ENCODE data around the gene TEX48.

Gene TEX48, protein sequence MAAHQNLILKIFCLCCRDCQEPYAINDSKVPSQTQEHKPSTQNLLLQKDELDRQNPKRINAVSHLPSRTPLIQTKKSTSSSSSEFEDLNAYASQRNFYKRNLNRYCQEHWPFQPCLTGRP

GRCh38 chr9:114681594-114682332 lies at the start of gene TEX48:
TSS of gene TEX48 (minus strand) at chr9:114682192. CDS start at chr9:114671723, 10,469 bp downstream.
- DNase-seq = peak; percentile 64

DNA sequence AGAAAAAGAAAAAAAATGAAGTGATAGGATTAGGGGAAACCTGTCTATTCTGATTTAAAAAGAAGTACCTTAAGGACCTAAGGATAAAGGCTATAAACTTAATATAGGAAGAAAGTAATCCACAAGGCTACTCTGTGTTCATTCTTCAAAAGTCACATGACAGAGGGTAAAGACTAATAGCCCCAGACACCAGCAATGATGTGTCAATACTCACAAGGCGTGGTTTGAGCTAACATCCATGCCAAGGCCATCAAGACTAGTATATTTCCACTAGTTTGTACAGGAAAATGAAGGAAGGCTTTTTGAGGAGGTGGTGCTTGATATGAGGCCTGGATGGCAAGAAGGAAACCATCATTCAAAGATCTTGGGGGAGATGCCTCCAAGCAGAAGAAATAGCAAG lies 49.7 kb upstream of the TEX48 start:
- DNase-seq = no peak

DNA sequence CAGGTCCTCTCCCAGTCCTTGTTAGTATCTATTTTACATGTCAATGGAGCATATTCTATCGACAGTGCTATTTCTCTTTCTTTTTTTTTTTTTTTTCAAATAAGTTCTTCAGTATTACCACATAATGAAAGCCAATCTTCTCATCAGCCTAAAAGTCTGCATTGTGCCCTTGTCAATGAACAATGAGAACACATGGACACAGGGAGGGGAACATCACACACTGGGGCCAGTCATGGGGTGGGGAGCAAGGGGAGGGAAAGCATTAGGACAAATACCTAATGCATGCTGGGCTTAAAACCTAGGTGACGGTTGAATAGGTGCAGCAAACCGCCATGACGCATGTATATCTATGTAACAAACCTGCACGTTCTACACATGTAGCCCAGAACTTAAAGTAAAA lies 47.7 kb upstream of the TEX48 start:
- no peak for DNase-seq

DNA sequence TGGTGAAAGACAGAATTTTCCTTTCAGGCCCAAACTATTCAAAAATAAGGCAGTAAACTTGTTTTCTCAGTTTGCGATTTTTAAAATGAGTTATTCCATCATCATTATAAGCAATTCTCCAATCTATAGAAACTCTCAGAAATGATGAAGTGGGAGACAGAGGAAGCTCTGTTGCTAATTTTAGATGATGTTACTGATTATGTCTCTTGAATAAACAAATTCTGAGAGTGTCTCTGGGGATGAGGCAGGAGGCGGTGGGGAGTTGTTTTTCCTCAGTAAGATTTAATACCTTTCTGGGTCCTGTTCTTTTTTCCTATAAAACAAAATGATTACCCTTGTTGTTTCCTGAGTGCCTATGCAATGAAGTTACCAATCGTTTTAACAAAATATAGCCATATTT lies 43.9 kb upstream of the TEX48 start:
- no peak for DNase-seq

GRCh38 chr9:114724744-114725143 lies 42.8 kb upstream of the TEX48 start:
- no peak for DNase-seq

- no peak for DNase-seq
Measured at GRCh38 chr9:114723931-114724330, 41.9 kb upstream of the TEX48 start.

- DNase-seq = no peak
Measured at GRCh38 chr9:114722937-114723620, 41.1 kb upstream of the TEX48 start.

DNA sequence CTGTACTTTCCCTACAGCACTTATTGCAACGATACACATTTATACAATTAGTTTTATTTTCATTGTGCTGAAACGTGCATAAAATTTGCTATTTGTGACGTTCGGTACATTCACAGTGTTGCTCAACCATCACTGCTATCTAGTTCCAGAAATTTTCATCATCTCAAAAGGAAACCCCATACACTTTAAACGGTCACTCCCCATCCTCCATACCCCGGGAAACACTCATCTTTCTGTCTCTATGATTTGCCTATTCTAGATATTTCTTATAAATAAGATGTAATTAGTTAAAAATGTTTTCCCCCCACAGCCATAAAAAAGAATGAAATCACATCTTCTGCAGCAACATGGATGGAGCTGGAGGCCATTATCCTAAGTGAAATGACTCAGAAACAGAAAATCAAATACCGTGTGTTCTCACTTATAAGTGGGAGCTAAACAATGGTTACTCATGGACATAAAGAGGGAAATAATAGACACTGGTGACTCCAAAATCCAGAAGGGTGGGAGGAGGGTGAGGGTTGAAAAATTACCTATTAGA lies 40.2 kb upstream of the TEX48 start:
- DNase-seq = peak; percentile 40

DNA sequence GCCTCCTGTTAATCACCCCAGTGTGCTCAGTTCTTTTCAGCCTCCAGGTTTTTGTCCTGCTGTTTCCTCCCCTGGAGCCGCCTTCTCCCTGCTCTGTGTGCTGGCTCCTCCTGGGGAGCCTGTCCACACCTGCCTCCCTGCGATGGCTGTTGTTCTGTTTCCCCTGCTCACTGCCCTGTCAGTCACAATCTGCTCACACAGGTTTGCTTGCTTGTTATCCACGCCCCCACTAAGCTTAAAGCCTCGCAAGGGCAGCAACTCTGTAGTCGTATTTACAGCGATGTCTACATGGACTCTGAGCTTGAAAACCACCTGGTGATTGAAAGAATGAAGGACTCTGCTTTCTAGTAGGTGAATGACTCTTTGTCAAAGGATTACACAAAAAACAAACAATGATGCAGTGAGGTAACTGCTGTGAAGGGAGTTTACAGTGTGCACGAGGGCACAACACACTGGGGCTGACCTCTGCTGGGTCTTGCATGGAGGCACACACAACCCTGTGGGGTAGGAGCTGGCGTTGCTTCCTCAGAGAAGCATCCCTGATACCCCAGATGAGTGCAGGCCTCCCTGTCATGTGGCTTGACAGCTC lies 39.6 kb upstream of the TEX48 start:
- peak; percentile 90 for DNase-seq

DNA sequence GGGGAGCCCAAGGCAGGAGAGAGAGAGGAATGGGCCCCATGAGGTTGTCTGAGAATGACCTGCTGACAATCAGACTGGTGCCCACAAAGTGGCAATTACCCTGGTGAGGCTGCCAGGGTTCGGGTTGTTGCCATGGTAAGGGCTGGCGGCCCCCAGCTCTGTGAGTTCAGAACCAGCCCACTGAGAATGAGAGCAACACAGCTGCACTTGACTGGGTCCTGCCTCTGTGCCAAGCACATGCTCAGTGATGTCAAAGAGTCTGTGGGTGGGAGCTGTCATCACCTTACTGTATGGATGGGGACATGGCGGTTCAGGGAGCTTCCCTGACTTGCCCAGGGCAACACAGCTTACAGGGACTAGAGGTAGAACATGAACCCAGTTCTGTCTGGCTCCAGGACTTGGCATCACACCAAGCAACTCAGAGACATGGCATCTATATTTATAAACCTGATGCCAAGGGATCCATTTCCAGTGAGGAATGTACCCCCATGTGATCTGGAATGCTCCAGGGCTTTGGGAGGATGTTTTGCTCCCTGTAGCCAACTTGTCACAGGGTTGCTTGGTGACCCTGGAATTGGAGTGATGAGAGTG lies 38.2 kb upstream of the TEX48 start:
- no peak for DNase-seq

DNA sequence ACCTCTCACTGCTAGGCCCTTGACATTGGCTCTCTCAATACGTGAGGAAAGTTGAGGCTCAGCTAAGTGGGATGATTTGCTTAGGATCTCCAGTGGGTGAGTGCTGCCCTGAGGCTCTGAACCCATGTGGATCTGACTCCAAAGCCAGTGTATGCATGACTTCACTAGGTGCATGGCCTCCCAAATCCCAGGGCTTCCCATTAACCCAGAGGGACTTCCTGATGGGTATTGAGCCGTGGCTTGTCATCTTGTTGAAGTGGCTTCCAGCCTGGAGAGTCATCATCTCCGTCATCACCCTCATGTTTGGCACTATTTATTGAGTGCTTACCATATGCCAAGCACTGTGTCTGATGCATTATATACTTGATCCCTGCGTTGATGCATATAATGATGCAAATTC lies 37.3 kb upstream of the TEX48 start:
- DNase-seq = no peak

GRCh38 chr9:114718801-114719221 lies 36.8 kb upstream of the TEX48 start:
- no peak for DNase-seq

DNA sequence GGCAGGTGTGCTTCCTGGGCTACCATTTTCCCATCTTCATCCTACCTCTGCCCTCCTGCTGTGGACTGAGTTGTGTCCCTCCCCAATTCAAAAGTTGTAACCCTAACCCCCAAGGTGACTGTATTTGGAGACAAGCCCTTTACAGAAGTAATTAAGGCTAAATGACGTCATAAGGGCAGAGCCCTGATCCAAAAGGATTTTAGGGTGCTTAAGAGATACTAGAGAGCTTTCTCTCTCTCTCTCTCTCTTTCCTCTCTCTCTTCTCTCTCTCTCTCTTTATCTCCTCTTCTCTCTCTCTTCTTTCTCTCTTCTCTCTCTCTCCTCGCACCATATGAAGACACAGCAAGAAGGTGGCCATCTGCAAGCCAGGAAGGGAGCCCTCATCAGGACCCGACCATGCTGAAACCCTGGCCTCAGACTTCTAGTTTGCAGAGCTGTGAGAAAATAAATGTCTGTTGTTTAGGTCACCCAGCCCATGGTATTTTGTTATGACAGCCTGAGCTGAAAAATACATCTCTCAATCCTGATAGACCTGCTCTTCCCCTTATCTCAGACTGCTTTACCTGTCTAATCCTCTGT lies 36.0 kb upstream of the TEX48 start:
- DNase-seq = no peak

GRCh38 chr9:114709636-114710035 lies 27.6 kb upstream of the TEX48 start:
- DNase-seq = no peak

DNA sequence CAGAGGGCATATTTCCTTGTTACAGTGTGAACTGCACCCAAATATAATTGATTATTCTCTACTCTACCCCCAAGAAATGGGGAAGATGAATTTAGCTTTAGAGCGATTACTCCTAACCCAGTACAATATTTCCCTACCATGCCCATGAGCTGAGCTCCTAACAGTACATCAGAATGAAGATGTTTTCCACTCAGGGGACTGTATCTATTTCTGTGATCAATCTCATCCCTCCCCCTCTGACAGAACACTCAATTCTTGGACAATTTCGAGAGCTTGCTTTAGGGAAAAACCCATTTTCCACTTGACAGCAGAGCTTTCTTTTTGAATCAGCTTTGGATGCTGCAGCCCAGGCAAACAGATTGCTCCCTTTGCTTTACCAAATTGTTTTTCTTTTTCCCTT lies 24.7 kb upstream of the TEX48 start:
- no peak for DNase-seq

GRCh38 chr9:114701988-114702387 lies 20.0 kb upstream of the TEX48 start:
- no peak for DNase-seq

DNA sequence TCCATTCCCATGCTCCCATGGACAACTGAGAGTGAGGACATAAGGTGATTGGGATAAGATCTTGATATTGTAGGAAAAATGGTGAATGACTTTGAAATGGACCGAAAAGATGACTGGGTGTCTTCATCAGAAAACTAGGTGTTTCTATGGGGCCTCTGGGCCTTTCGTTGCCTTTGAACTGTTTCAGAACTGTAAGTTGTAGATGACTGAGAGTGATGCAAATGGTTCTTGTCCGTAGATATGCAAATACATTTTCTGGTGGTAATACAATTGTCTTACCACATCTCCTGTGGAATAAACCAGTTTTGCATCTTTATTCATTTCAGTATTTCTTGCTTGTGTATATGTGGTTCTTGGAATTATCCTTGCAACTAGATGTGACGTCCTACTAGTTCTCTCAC lies 16.0 kb upstream of the TEX48 start:
- DNase-seq = no peak

- no peak for DNase-seq
Measured at GRCh38 chr9:114696814-114697544, 15.0 kb upstream of the TEX48 start.

GRCh38 chr9:114695948-114696347 lies 14.0 kb upstream of the TEX48 start:
- no peak for DNase-seq

GRCh38 chr9:114694719-114695269 lies 12.8 kb upstream of the TEX48 start:
- DNase-seq = no peak

DNA sequence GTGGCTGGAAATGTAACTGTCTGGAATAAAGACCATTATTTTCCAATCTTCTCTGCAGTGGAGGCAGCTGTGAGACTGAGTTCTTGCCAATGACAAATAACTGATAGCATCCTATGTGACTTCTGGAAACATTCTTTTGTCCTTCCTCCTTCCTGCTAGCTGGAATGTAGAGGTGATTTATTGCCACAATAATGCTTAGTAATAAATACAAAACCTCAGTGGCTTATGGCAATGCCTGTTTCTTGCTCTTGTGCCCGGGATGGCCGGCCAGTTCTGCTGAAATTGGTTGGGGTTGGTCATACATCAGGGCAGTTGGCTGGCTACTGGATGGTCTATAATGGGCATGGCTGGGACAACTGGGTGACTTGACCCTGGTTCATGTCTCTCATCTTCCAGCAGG lies 12.2 kb upstream of the TEX48 start:
- no peak for DNase-seq

Measured in DMS153 (cell line).